MM.1S (cell line): ENCODE measurements around the gene MT2A.

ENCODE experiments used
- CTCF ChIP-seq: fragments of 300-600 bp; sonication (generic); IDR thresholded peaks from 2 replicates; pipeline ENCODE4 v1.5.1; 2016; ENCODE audit warnings: antibody characterized with exemption, low read length, mixed read lengths
- EZH2phosphoT487 ChIP-seq: fragments of 300-600 bp; sonication (generic); IDR thresholded peaks from 2 replicates; pipeline ENCODE4 v1.6.1; 2018; ENCODE audit warnings: antibody characterized with exemption, low read length

- TF ChIP-seq EZH2phosphoT487 (no peak), CTCF (no peak)
Observed at GRCh38 chr16:56588781-56589140, 19.6 kb upstream of the MT2A start.
